ENCODE data around the gene MDFI. TPM values are rescaled to one million over a fixed set of nuclear protein-coding genes. Genes with fewer than 3 reads are reported as not detected.

MDFI gene
- total RNA-seq, 4 donors from 2014 or later: 0.83 to 4.6 (median 3.5) TPM

DNA sequence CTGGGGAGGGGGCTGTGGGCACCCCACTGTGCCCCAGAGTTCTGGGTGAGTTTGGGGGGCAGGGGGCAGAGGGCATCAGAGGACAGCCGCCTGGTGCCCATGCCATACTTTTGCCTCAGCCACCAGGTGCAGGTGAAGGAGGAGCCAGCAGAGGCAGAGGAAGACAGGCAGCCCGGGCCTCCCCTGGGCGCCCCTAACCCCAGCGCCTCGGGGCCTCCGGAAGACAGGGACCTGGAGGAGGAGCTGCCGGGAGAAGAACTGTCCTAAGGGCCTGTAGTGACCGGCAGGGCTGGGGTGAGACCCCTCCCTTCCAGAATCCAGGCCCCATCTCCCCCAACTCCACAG lies 39.6 kb upstream of the MDFI start:
- no peak overlapping the region for H3K27ac ChIP-seq (replicated peaks in 1 of 4)
- no peak overlapping the region for H3K4me3 ChIP-seq
- H3K4me1 ChIP-seq: peaks cover 3 to 20% (median 17%) of the 10 kb centered on the region in 4 donors
- H3K27me3 ChIP-seq: no peaks in the 10 kb centered on the region
- intact Hi-C loops (cut with DNase I): no loop called here
- peaks cover 18 to 65% (median 55%) of the 10 kb centered on the region in 4 donors for H3K36me3 ChIP-seq
- WGBS: 80% methylated on average over 1 of the region's 8 CpGs
- no peaks in the 10 kb centered on the region for H3K9me3 ChIP-seq
- TF ChIP-seq EP300 (IDR thresholded peaks at IDR 0.05): no peak
- no peak for TF ChIP-seq POLR2A (IDR thresholded peaks at IDR 0.05; ENCODE audit: low read depth)
- no peak for TF ChIP-seq POLR2AphosphoS5 (IDR thresholded peaks at IDR 0.05)
- TF ChIP-seq, protein P1, sequence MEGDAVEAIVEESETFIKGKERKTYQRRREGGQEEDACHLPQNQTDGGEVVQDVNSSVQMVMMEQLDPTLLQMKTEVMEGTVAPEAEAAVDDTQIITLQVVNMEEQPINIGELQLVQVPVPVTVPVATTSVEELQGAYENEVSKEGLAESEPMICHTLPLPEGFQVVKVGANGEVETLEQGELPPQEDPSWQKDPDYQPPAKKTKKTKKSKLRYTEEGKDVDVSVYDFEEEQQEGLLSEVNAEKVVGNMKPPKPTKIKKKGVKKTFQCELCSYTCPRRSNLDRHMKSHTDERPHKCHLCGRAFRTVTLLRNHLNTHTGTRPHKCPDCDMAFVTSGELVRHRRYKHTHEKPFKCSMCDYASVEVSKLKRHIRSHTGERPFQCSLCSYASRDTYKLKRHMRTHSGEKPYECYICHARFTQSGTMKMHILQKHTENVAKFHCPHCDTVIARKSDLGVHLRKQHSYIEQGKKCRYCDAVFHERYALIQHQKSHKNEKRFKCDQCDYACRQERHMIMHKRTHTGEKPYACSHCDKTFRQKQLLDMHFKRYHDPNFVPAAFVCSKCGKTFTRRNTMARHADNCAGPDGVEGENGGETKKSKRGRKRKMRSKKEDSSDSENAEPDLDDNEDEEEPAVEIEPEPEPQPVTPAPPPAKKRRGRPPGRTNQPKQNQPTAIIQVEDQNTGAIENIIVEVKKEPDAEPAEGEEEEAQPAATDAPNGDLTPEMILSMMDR (IDR thresholded peaks at IDR 0.05): no peak
- no peak for DNase-seq (ENCODE audit: extremely low spot score)

DNA sequence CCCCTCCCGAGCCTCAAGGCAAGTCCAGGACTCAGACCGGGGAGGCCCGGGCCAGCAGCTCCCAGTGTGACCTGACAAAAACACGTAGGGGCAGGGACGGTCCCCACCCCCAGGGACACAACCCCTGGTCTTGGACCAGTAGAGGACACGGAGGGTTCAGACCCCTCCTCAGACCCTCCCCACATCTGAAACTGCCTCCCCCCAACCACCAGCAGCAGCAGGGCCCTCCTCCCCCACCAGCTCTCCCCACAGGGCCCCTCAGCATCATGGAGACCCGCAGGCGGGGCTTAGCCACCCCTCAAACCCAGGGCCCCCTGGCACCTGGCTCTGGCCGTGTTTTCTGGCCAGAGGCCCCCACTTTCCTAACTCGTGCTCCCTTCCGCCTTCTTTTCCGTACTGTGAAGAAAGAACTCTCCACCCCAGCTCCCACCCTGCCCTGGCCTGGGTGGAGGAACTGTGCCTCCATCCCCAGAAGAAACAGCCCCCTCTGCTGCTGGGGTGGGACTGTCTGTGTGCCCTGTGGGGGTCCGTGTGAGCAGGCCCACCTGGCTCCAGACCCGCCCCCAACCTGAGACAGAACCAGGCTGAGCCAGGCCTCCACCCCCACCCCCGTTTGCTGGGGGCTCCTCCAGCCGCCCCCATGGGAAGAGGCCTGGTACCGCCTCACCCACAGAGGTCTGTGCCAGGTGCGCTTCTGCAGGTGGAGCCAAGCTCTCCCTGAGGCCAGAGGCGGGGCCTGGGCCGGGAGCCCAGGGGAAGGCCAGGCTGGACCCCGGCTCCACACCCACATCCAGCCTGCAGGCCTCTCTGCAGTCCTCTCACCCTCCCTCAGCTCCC lies 39.0 kb upstream of the MDFI start:
- intact Hi-C loops (cut with DNase I): no loop called here
- TF ChIP-seq POLR2A (IDR thresholded peaks at IDR 0.05; ENCODE audit: low read depth) (no peak), POLR2AphosphoS5 (IDR thresholded peaks at IDR 0.05) (no peak), EP300 (IDR thresholded peaks at IDR 0.05) (no peak)
- TF ChIP-seq, protein P1 (IDR thresholded peaks at IDR 0.05): no peak
- H3K4me3 ChIP-seq: no peak overlapping the region
- H3K9me3 ChIP-seq: no peaks in the 10 kb centered on the region
- peaks cover 18 to 62% (median 54%) of the 10 kb centered on the region in 4 donors for H3K36me3 ChIP-seq
- H3K27ac ChIP-seq (replicated peaks in 1 of 4): no peak overlapping the region
- 78% methylated on average over 15 of the region's 21 CpGs for WGBS
- H3K4me1 ChIP-seq: peaks cover 3 to 20% (median 17%) of the 10 kb centered on the region in 4 donors
- no peaks in the 10 kb centered on the region for H3K27me3 ChIP-seq
- DNase-seq (ENCODE audit: extremely low spot score): no peak

DNA sequence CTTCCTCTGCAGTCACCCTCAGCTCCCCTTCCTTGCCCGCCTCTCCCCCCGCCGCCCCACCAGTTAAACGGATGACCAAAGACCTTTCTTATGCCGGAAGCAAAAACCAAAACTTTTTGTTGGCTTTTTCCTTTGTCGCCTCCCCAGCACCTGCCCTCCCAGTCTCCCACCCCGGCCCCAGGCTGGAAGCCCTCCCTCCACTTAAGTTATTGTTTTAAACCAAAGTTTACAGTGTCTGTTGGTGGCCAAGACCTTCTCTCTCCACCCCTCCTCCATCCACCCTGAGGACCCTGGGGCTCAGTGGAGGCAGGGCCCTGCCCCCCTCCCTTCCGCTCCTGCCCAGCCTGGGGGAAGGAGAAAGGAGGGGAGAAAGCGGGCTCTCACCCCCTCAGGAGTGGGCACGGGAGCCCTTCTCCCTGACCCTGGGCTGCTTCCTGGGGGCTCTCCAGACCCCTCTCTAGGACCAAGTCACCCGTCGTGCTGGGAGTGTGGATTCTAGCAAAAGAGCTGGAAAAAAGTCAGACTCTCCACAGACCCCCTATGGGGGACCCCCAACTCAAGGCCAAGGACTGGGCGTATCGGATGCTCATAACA lies 38.3 kb upstream of the MDFI start:
- intact Hi-C loops (cut with DNase I): no loop called here
- Histone ChIP-seq H3K36me3 (peaks cover 18 to 55% (median 47%) of the 10 kb centered on the region in 4 donors), H3K9me3 (no peaks in the 10 kb centered on the region), H3K4me1 (peaks cover 3 to 20% (median 17%) of the 10 kb centered on the region in 4 donors), H3K4me3 (no peak overlapping the region), H3K27ac (replicated peaks in 1 of 4) (no peak overlapping the region), H3K27me3 (no peaks in the 10 kb centered on the region)
- DNase-seq (ENCODE audit: extremely low spot score): no peak
- TF ChIP-seq, protein P1 (IDR thresholded peaks at IDR 0.05): no peak
- TF ChIP-seq EP300 (IDR thresholded peaks at IDR 0.05): no peak
- TF ChIP-seq POLR2A (IDR thresholded peaks at IDR 0.05; ENCODE audit: low read depth): no peak
- TF ChIP-seq POLR2AphosphoS5 (IDR thresholded peaks at IDR 0.05): no peak
- WGBS: 85% methylated on average over 10 of the region's 14 CpGs

DNA sequence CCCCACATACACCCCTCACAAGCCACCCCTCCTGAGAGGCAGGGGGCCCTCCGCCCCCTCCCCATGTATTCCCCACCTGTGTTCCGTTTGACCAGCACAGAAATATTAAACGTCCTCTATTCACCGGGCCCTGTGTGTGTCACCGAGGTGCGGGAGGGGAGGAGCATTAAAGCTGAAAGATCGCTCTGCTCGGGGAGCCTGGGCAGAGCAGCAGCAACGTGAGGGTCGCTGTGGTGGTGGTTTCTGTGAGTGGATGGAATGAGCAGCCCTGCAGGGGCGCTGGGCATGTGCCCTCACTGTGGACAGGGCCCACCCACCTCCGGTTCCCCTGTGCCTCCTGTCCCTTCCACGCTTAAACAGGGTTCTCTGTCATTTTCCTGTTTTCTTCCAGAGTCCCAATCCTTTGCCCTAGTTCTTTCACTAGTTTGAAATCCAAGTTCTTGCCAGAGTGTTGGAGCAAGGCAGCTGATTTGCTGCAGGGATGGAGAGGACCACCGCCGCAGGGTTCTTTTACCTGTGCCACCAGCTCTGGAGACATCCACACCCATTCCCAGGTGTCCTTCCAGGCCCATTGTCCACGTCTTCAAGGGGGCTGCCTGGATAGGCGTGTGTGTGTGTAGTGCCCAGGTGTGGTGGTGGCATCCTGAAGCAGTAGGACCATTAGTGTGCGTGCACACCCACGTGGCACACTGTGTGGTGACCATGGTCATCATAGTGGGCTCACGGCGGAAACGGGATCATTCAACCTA lies 37.6 kb upstream of the MDFI start:
- TF ChIP-seq POLR2AphosphoS5 (IDR thresholded peaks at IDR 0.05) (no peak), POLR2A (IDR thresholded peaks at IDR 0.05; ENCODE audit: low read depth) (no peak), EP300 (IDR thresholded peaks at IDR 0.05) (no peak)
- TF ChIP-seq, protein P1 (IDR thresholded peaks at IDR 0.05): no peak
- 73% methylated on average over 11 of the region's 22 CpGs for WGBS
- DNase-seq (ENCODE audit: extremely low spot score): no peak
- intact Hi-C loops (cut with DNase I): no loop called here
- H3K4me1 ChIP-seq: peaks cover 3 to 20% (median 17%) of the 10 kb centered on the region in 4 donors
- H3K27ac ChIP-seq (replicated peaks in 1 of 4): no peak overlapping the region
- H3K27me3 ChIP-seq: no peaks in the 10 kb centered on the region
- no peaks in the 10 kb centered on the region for H3K9me3 ChIP-seq
- peaks cover 16 to 47% (median 41%) of the 10 kb centered on the region in 4 donors for H3K36me3 ChIP-seq
- H3K4me3 ChIP-seq: no peak overlapping the region

Measured in esophagus muscularis mucosa (tissue), 4 donors.